Mesenchymal stem cell (in vitro differentiated cells and primary cell): ENCODE data around the gene MED23.

Experiments
- DNase-seq: peaks from one replicate; pipeline ENCODE4 v3.0.0-alpha.2; 2013
- H2AFZ ChIP-seq: one replicate; pipeline ENCODE4 v1.6.1; 2013; ENCODE audit warnings: low read depth, mild to moderate bottlenecking, control low read depth, inconsistent platforms, low read length, moderate library complexity
- H2AK5ac ChIP-seq: 2 replicates; pipeline ENCODE4 v1.6.1; 2013; ENCODE audit warnings: low read length, moderate library complexity, mild to moderate bottlenecking, inconsistent platforms; ENCODE audit not compliant: severe bottlenecking
- H2BK120ac ChIP-seq: one replicate; pipeline ENCODE4 v1.6.1; 2013; ENCODE audit warnings: low read depth, mild to moderate bottlenecking, inconsistent platforms, low read length, moderate library complexity
- H2BK12ac ChIP-seq, 2 experiments: one replicate each; pipeline ENCODE4 v1.6.1; 2013; ENCODE audit warnings: inconsistent platforms in 2 of 2, low read length in 2 of 2, mild to moderate bottlenecking in 2 of 2, moderate library complexity in 2 of 2, control low read depth in 1 of 2
- H2BK15ac ChIP-seq: one replicate; pipeline ENCODE4 v1.6.1; 2013; ENCODE audit warnings: mild to moderate bottlenecking, low read depth, inconsistent platforms; ENCODE audit not compliant: poor library complexity, severe bottlenecking
- H2BK5ac ChIP-seq: 2 replicates; pipeline ENCODE4 v1.6.1; 2013; ENCODE audit warnings: low read depth, mild to moderate bottlenecking, low read length, control low read depth, inconsistent platforms; ENCODE audit not compliant: poor library complexity, severe bottlenecking
- H3K14ac ChIP-seq, 2 experiments: one replicate each; pipeline ENCODE4 v1.6.1; 2013; ENCODE audit warnings: inconsistent platforms in 2 of 2, low read length in 2 of 2, control low read depth in 1 of 2, mild to moderate bottlenecking in 1 of 2, moderate library complexity in 1 of 2
- H3K18ac ChIP-seq, 2 experiments: one replicate each; pipeline ENCODE4 v1.6.1; 2013; ENCODE audit warnings: inconsistent platforms in 2 of 2, low read length in 2 of 2, control low read depth in 1 of 2, low read depth in 1 of 2, mild to moderate bottlenecking in 1 of 2
- H3K23ac ChIP-seq, 2 experiments: one replicate each; pipeline ENCODE4 v1.6.1; 2013; ENCODE audit warnings: inconsistent platforms in 2 of 2, low read length in 2 of 2, mild to moderate bottlenecking in 2 of 2, moderate library complexity in 2 of 2, control low read depth in 1 of 2
- H3K27ac ChIP-seq: 2 replicates; pipeline ENCODE4 v1.5.1; 2013; ENCODE audit warnings: mild to moderate bottlenecking, moderate library complexity, low read length, control low read depth, inconsistent platforms; ENCODE audit not compliant: poor library complexity, severe bottlenecking
- H3K27me3 ChIP-seq, 2 experiments: 2 replicates each; pipeline versions ENCODE4 v1.6.1 to v1.7.0; 2013; ENCODE audit warnings: low read length in 2 of 2, mild to moderate bottlenecking in 2 of 2, moderate library complexity in 2 of 2, control low read depth in 1 of 2, inconsistent platforms in 1 of 2; ENCODE audit not compliant: control insufficient read depth in 1 of 2, insufficient read depth in 1 of 2
- H3K36me3 ChIP-seq, 2 experiments: 2 replicates each; pipeline versions ENCODE4 v1.6.1 to v1.7.0; 2013; ENCODE audit warnings: low read length in 2 of 2, control low read depth in 1 of 2, inconsistent platforms in 1 of 2, low read depth in 1 of 2, mild to moderate bottlenecking in 1 of 2; ENCODE audit not compliant: insufficient read depth in 2 of 2, control insufficient read depth in 1 of 2
- H3K4ac ChIP-seq, 2 experiments: one replicate each; pipeline ENCODE4 v1.6.1; 2013; ENCODE audit warnings: inconsistent platforms in 2 of 2, low read length in 2 of 2, mild to moderate bottlenecking in 2 of 2, moderate library complexity in 2 of 2, control low read depth in 1 of 2, low read depth in 1 of 2
- H3K4me1 ChIP-seq: 2 replicates; pipeline ENCODE4 v1.6.1; 2013; ENCODE audit warnings: low read depth, low read length, control low read depth; ENCODE audit not compliant: control insufficient read depth, insufficient read depth
- H3K4me2 ChIP-seq: 2 replicates; pipeline ENCODE4 v1.6.1; 2013; ENCODE audit warnings: low read length, mild to moderate bottlenecking, inconsistent platforms; ENCODE audit not compliant: poor library complexity, severe bottlenecking
- H3K4me3 ChIP-seq, 2 experiments: 2 replicates each; pipeline versions ENCODE4 v1.5.1 to v1.7.0; 2013; ENCODE audit warnings: low read length in 2 of 2, mild to moderate bottlenecking in 2 of 2, control low read depth in 1 of 2, low read depth in 1 of 2; ENCODE audit not compliant: insufficient read depth in 1 of 2
- H3K79me1 ChIP-seq: replicated peaks from 2 replicates; pipeline ENCODE4 v1.6.1; 2013; ENCODE audit warnings: mild to moderate bottlenecking, control low read depth, low read length, inconsistent platforms; ENCODE audit not compliant: poor library complexity, severe bottlenecking
- H3K9ac ChIP-seq: 2 replicates; pipeline ENCODE4 v1.7.0; 2013; ENCODE audit warnings: mild to moderate bottlenecking, low read length, moderate library complexity
- H3K9me3 ChIP-seq: 2 replicates; pipeline ENCODE4 v1.7.0; 2013; ENCODE audit warnings: mild to moderate bottlenecking, low read length; ENCODE audit not compliant: control insufficient read depth
- H4K8ac ChIP-seq: one replicate; pipeline ENCODE4 v1.6.1; 2013; ENCODE audit warnings: inconsistent platforms, mild to moderate bottlenecking, low read length, moderate library complexity
- H4K91ac ChIP-seq: one replicate; pipeline ENCODE4 v1.6.1; 2013; ENCODE audit warnings: mild to moderate bottlenecking, low read length, inconsistent platforms
- WGBS: methylation state at CpG from one replicate; pipeline ENCODE4 v1.1.7; 2013; ENCODE audit warnings: mixed read lengths; 5-methylcytosine and 5-hydroxymethylcytosine counted together

The MED23 gene

DNA sequence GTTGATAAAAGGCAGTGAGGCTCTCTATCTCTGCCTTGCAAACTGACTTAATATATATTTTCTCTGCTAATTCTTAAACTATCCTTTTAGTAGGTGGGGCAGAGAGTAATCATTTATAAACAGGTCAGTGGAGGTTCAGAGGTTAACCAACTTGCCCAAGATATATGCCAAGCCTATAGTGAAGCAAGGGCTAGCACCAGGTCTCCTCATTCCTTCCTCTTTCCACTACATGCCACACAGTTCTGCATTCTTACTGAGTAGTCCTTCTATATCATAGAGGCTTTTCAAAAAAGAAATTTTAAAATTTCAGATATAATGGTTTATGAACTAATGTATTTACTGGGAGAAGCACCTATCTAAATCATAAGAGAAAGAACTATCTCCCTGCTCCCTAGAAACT lies 46.5 kb downstream of the MED23 start:
- no peak overlapping the region for H3K18ac ChIP-seq
- no peak overlapping the region for H3K4ac ChIP-seq
- H3K79me1 ChIP-seq: no peaks in the 10 kb centered on the region
- H3K4me3 ChIP-seq: no peak overlapping the region
- H3K9me3 ChIP-seq: no peaks in the 10 kb centered on the region
- H3K4me1 ChIP-seq: no peaks in the 10 kb centered on the region
- H3K9ac ChIP-seq: no peak overlapping the region
- H2BK12ac ChIP-seq: no peak overlapping the region
- no peak overlapping the region for H2AK5ac ChIP-seq
- H4K91ac ChIP-seq: no peak overlapping the region
- no peak overlapping the region for H2BK15ac ChIP-seq
- H3K23ac ChIP-seq: no peak overlapping the region
- no peak overlapping the region for H2BK5ac ChIP-seq
- no peak overlapping the region for H2BK120ac ChIP-seq
- peaks cover 10 to 79% of the 10 kb centered on the region in 2 experiments for H3K36me3 ChIP-seq
- no peak for DNase-seq
- H3K4me2 ChIP-seq: no peak overlapping the region
- H3K14ac ChIP-seq: no peak overlapping the region
- no peaks in the 10 kb centered on the region for H3K27me3 ChIP-seq
- no peak overlapping the region for H4K8ac ChIP-seq
- H3K27ac ChIP-seq: no peak overlapping the region
- no peak overlapping the region for H2AFZ ChIP-seq

DNA sequence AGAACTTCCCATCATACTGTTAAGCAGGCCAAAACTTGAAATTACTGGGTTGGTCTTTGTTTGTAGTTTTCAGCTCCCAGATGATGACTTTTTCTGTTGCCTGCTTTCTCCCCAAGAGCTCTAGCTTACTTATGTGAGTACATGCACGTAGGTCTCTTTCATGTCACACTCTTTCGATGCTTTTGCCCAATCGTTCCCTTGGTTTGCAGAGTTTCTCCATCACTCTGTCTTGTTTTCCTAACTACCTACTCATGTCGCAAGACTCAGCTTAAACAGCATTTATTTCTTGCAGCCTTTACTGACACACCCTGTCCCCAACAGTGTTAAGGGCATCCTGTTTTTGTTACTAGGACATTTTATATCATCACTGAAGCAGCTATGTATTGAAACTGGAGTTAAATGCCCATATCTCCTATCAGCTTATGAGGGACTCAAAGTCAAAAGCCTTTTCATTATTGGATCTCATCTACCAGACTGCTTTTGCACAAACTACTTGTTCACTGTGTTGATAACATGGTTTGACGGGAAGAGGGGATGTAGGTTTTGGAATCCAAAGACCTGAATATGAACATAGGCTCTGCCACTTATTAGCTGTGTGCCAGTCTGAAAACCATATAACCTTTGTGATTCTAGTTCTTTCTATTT lies 52.1 kb downstream of the MED23 start:
- Histone ChIP-seq H3K79me1 (no peaks in the 10 kb centered on the region), H4K8ac (no peak overlapping the region), H3K4me2 (no peak overlapping the region), H3K27ac (no peak overlapping the region), H3K9ac (no peak overlapping the region), H3K4me3 (no peak overlapping the region), H3K36me3 (peaks cover 0 to 32% of the 10 kb centered on the region in 2 experiments), H3K9me3 (no peaks in the 10 kb centered on the region), H3K4me1 (no peaks in the 10 kb centered on the region), H3K18ac (no peak overlapping the region), H4K91ac (no peak overlapping the region), H2BK15ac (no peak overlapping the region), H2BK12ac (no peak overlapping the region), H3K14ac (no peak overlapping the region), H2BK120ac (no peak overlapping the region), H2AFZ (no peak overlapping the region), H2BK5ac (no peak overlapping the region), H2AK5ac (no peak overlapping the region), H3K27me3 (no peaks in the 10 kb centered on the region), H3K4ac (no peak overlapping the region), H3K23ac (no peak overlapping the region)
- DNase-seq: no peak
- WGBS: 94% methylated on average over 4 of the region's 5 CpGs

DNA sequence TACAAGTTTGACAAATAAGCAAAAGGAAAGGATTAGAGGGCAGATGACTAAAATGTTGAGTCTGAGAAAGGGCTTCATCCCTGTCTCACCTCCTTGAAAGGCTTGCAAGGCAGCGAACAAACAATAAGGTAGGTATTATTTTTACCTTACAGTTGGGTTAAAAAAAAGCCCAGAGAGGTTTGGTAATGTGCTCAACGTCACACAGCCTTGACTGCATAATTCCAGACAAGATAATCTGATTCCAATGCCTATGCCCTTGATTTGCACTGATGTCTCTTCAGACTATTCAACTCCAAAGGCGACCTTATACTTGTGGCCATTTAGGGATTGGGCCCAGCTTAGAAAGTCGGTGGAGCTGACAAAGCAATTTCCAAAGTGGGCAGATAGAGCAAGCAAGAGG lies 53.4 kb downstream of the MED23 start:
- H3K27ac ChIP-seq: no peak overlapping the region
- H3K18ac ChIP-seq: no peak overlapping the region
- no peaks in the 10 kb centered on the region for H3K4me1 ChIP-seq
- H3K27me3 ChIP-seq: no peaks in the 10 kb centered on the region
- no peak overlapping the region for H3K4ac ChIP-seq
- H4K91ac ChIP-seq: no peak overlapping the region
- 89% methylated on average over 4 of the region's 4 CpGs for WGBS
- H3K9me3 ChIP-seq: no peaks in the 10 kb centered on the region
- no peak overlapping the region for H2BK5ac ChIP-seq
- no peak for DNase-seq
- H3K4me2 ChIP-seq: no peak overlapping the region
- no peak overlapping the region for H3K23ac ChIP-seq
- no peak overlapping the region for H2AK5ac ChIP-seq
- H3K36me3 ChIP-seq: peaks cover 0 to 21% of the 10 kb centered on the region in 2 experiments
- no peak overlapping the region for H3K4me3 ChIP-seq
- no peak overlapping the region for H3K14ac ChIP-seq
- H4K8ac ChIP-seq: no peak overlapping the region
- H2BK15ac ChIP-seq: no peak overlapping the region
- no peak overlapping the region for H3K9ac ChIP-seq
- no peaks in the 10 kb centered on the region for H3K79me1 ChIP-seq
- H2BK12ac ChIP-seq: no peak overlapping the region
- no peak overlapping the region for H2AFZ ChIP-seq
- H2BK120ac ChIP-seq: no peak overlapping the region

DNA sequence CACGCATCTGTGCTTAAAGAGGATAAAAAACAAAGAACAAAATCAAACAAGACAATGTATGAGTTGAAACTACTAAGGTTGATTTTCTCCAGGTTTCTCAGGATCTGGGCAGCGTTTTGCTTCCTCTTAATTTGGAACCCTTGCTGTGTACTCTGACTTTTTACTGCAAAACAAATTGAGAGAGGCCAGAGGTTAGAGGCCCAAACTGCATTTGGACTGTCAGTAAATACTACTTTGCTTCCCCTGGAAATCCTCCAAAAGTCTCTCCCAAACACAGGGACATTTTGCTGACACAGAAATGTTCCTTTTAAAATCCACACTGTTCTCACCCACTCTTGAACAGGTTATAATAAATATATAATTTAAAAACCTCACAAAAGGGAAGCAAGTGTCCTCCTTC lies 53.9 kb downstream of the MED23 start:
- Histone ChIP-seq H3K4me3 (no peak overlapping the region), H3K4ac (no peak overlapping the region), H3K27me3 (no peaks in the 10 kb centered on the region), H3K9ac (no peak overlapping the region), H2BK15ac (no peak overlapping the region), H4K91ac (no peak overlapping the region), H3K9me3 (no peaks in the 10 kb centered on the region), H3K14ac (no peak overlapping the region), H2BK120ac (no peak overlapping the region), H4K8ac (no peak overlapping the region), H3K4me2 (no peak overlapping the region), H3K36me3 (peaks cover 0 to 16% of the 10 kb centered on the region in 2 experiments), H3K18ac (no peak overlapping the region), H3K27ac (no peak overlapping the region), H3K4me1 (no peaks in the 10 kb centered on the region), H3K23ac (no peak overlapping the region), H3K79me1 (no peaks in the 10 kb centered on the region), H2BK12ac (no peak overlapping the region), H2AFZ (no peak overlapping the region), H2AK5ac (no peak overlapping the region), H2BK5ac (no peak overlapping the region)
- WGBS: 35% methylated on average over 1 of the region's 2 CpGs
- no peak for DNase-seq
